Left ventricle myocardium inferior (tissue), 1 donor: ENCODE data around the gene PCDHGC5. TPM values are rescaled to one million over a fixed set of nuclear protein-coding genes. Genes with fewer than 3 reads are reported as not detected.

Experiments used
- DNase-seq: peaks from one replicate; pipeline ENCODE4 v3.0.0-alpha.2; 2020
- H3K27ac ChIP-seq: fragments of 200-600 bp; replicated peaks from 2 replicates; pipeline ENCODE4 v1.8.0; 2021
- H3K27me3 ChIP-seq: fragments of 200-600 bp; 2 replicates; pipeline ENCODE4 v1.8.0; 2021; ENCODE audit warnings: low read depth
- H3K36me3 ChIP-seq: fragments of 200-600 bp; 2 replicates; pipeline ENCODE4 v1.8.0; 2021
- H3K4me1 ChIP-seq: fragments of 200-600 bp; 2 replicates; pipeline ENCODE4 v1.8.0; 2021
- H3K4me3 ChIP-seq: fragments of 200-600 bp; 2 replicates; pipeline ENCODE4 v1.8.0; 2021; ENCODE audit warnings: mild to moderate bottlenecking, moderate library complexity
- H3K9me3 ChIP-seq: fragments of 200-600 bp; replicated peaks from 2 replicates; pipeline ENCODE4 v1.8.0; 2021
- CTCF ChIP-seq: fragments of 200-600 bp; IDR thresholded peaks from 2 replicates; pipeline ENCODE4 v1.8.0; 2021; ENCODE audit warnings: antibody characterized with exemption, mild to moderate bottlenecking, borderline replicate concordance
- intact Hi-C: fragments of 100-400 bp; cut with micrococcal nuclease; formaldehyde crosslinking; loops from one replicate; pipeline ENCODE4 v1.11.0; 2022
- total RNA-seq: library from RNA; stranded (reverse); fragmentation: NEBNext Ultra II Directional; extraction: Animal tissue kit (Norgen Biotek cat#: 25700); gene quantifications from one replicate; pipeline ENCODE4 v1.2.1, GENCODE V29; 2021
- donor health status: DM: no; HTN: yes; CAD: no; lungs with severe emphysema.

Gene PCDHGC5
- total RNA-seq, 1 donor from 2014 or later: 2.9 TPM

GRCh38 chr5:141486091-141486490, 2.8 kb upstream of the PCDHGC5 start:
- H3K27me3 ChIP-seq: no peaks in the 10 kb centered on the region
- H3K9me3 ChIP-seq: no peaks in the 10 kb centered on the region
- H3K4me1 ChIP-seq: peaks cover 76% of the 10 kb centered on the region
- peaks cover 15% of the 10 kb centered on the region for H3K36me3 ChIP-seq
- no peak for DNase-seq
- TF ChIP-seq CTCF: no peak
- H3K27ac ChIP-seq: no peak overlapping the region
- intact Hi-C loops: no loop called here
- H3K4me3 ChIP-seq: no peak overlapping the region

GRCh38 chr5:141487131-141487530, 1.8 kb upstream of the PCDHGC5 start:
- no peaks in the 10 kb centered on the region for H3K27me3 ChIP-seq
- intact Hi-C loops: no loop called here
- H3K9me3 ChIP-seq: no peaks in the 10 kb centered on the region
- H3K36me3 ChIP-seq: peaks cover 22% of the 10 kb centered on the region
- no peak for DNase-seq
- no peak overlapping the region for H3K4me3 ChIP-seq
- H3K27ac ChIP-seq: no peak overlapping the region
- H3K4me1 ChIP-seq: peaks cover 75% of the 10 kb centered on the region
- TF ChIP-seq CTCF: no peak

GRCh38 chr5:141489841-141490240, 960 bp downstream of the PCDHGC5 start:
- H3K36me3 ChIP-seq: peaks cover 23% of the 10 kb centered on the region

GRCh38 chr5:141490271-141490670, 1.4 kb downstream of the PCDHGC5 start:
- Histone ChIP-seq H3K4me3 (no peak overlapping the region), H3K36me3 (peaks cover 27% of the 10 kb centered on the region), H3K27ac (no peak overlapping the region), H3K4me1 (peaks cover 80% of the 10 kb centered on the region), H3K27me3 (no peaks in the 10 kb centered on the region), H3K9me3 (no peaks in the 10 kb centered on the region)
- DNase-seq: no peak
- intact Hi-C loops: no loop called here
- TF ChIP-seq CTCF: no peak

More at GRCh38 chr5:141489841-141490240, 960 bp downstream of the PCDHGC5 start:
- Histone ChIP-seq H3K4me1 (peaks cover 81% of the 10 kb centered on the region), H3K27ac (no peak overlapping the region), H3K9me3 (no peaks in the 10 kb centered on the region), H3K4me3 (no peak overlapping the region), H3K27me3 (no peaks in the 10 kb centered on the region)
- no peak for DNase-seq
- TF ChIP-seq CTCF: no peak
- intact Hi-C loops: no loop called here

GRCh38 chr5:141490771-141491170, 1.9 kb downstream of the PCDHGC5 start:
- Histone ChIP-seq H3K9me3 (no peaks in the 10 kb centered on the region), H3K27me3 (no peaks in the 10 kb centered on the region), H3K4me3 (no peak overlapping the region), H3K4me1 (peaks cover 75% of the 10 kb centered on the region), H3K27ac (no peak overlapping the region), H3K36me3 (peaks cover 32% of the 10 kb centered on the region)
- intact Hi-C loops: no loop called here
- no peak for TF ChIP-seq CTCF
- no peak for DNase-seq
